ENCODE results near the gene C4A. TPM values are rescaled to one million over a fixed set of nuclear protein-coding genes. Genes with fewer than 3 reads are reported as not detected.

C4A gene
- total RNA-seq, 1 donor from 2014 or later = 14.1 TPM

GRCh38 chr6:31952890-31953289 lies 29.0 kb upstream of the C4A start:
- H3K9me3 Mint-ChIP-seq (ENCODE audit: low read depth) = no peaks in the 10 kb centered on the region
- no peak for DNase-seq (ENCODE audit: low spot score, unreplicated experiment)
- peaks cover 15% of the 10 kb centered on the region for H3K36me3 Mint-ChIP-seq (ENCODE audit: insufficient read depth)
- peaks cover 8% of the 10 kb centered on the region for H3K4me1 Mint-ChIP-seq (ENCODE audit: low read depth)
- no peak overlapping the region for H3K4me3 Mint-ChIP-seq (ENCODE audit: low read depth)
- H3K27ac Mint-ChIP-seq = peak overlapping the region; percentile 71
- H3K27me3 Mint-ChIP-seq = no peaks in the 10 kb centered on the region
- TF ChIP-seq, protein P1, sequence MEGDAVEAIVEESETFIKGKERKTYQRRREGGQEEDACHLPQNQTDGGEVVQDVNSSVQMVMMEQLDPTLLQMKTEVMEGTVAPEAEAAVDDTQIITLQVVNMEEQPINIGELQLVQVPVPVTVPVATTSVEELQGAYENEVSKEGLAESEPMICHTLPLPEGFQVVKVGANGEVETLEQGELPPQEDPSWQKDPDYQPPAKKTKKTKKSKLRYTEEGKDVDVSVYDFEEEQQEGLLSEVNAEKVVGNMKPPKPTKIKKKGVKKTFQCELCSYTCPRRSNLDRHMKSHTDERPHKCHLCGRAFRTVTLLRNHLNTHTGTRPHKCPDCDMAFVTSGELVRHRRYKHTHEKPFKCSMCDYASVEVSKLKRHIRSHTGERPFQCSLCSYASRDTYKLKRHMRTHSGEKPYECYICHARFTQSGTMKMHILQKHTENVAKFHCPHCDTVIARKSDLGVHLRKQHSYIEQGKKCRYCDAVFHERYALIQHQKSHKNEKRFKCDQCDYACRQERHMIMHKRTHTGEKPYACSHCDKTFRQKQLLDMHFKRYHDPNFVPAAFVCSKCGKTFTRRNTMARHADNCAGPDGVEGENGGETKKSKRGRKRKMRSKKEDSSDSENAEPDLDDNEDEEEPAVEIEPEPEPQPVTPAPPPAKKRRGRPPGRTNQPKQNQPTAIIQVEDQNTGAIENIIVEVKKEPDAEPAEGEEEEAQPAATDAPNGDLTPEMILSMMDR (IDR thresholded peaks at IDR 0.05; ENCODE audit: unreplicated experiment) = no peak

DNA sequence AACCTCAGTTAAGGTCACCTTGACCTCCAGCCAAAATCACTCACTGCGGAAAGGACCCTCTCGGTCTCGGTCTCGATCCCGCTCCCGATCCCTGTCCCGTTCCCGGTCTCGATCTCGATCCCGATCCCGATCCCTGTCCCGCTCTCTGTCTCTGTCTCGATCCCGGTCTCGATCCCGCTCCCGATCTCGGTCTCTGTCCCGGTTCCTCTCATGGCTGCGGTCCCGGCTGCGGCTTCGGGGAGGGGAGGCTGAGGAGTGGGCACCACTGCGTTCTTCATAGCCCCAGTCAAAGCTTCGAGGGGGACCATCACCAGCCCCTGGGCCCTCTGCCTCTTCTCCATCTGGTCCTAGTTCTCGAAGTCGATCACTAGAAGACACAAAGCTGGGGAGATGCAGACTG lies 27.3 kb upstream of the C4A start:
- Mint-ChIP-seq H3K4me3 (ENCODE audit: low read depth) (no peak overlapping the region), H3K9me3 (ENCODE audit: low read depth) (no peaks in the 10 kb centered on the region), H3K27ac (no peak overlapping the region), H3K4me1 (ENCODE audit: low read depth) (peaks cover 16% of the 10 kb centered on the region), H3K36me3 (ENCODE audit: insufficient read depth) (peaks cover 15% of the 10 kb centered on the region), H3K27me3 (no peaks in the 10 kb centered on the region)
- DNase-seq (ENCODE audit: low spot score, unreplicated experiment) = no peak
- TF ChIP-seq, protein P1 (IDR thresholded peaks at IDR 0.05; ENCODE audit: unreplicated experiment) = no peak

GRCh38 chr6:31956796-31957195 lies 25.1 kb upstream of the C4A start:
- Mint-ChIP-seq H3K27ac (no peak overlapping the region), H3K4me1 (ENCODE audit: low read depth) (peaks cover 19% of the 10 kb centered on the region), H3K36me3 (ENCODE audit: insufficient read depth) (peaks cover 18% of the 10 kb centered on the region), H3K27me3 (no peaks in the 10 kb centered on the region), H3K9me3 (ENCODE audit: low read depth) (no peaks in the 10 kb centered on the region), H3K4me3 (ENCODE audit: low read depth) (peak overlapping the region; percentile 98)
- no peak for DNase-seq (ENCODE audit: low spot score, unreplicated experiment)
- TF ChIP-seq, protein P1 (IDR thresholded peaks at IDR 0.05; ENCODE audit: unreplicated experiment) = no peak

- Mint-ChIP-seq H3K9me3 (ENCODE audit: low read depth) (no peaks in the 10 kb centered on the region), H3K27me3 (no peaks in the 10 kb centered on the region), H3K4me1 (ENCODE audit: low read depth) (peaks cover 19% of the 10 kb centered on the region), H3K36me3 (ENCODE audit: insufficient read depth) (peaks cover 17% of the 10 kb centered on the region), H3K4me3 (ENCODE audit: low read depth) (peak overlapping the region; percentile 98), H3K27ac (peak overlapping the region; percentile 95)
- no peak for DNase-seq (ENCODE audit: low spot score, unreplicated experiment)
- TF ChIP-seq, protein P1 (IDR thresholded peaks at IDR 0.05; ENCODE audit: unreplicated experiment) = no peak
Observed at GRCh38 chr6:31958412-31958740, 23.5 kb upstream of the C4A start.

GRCh38 chr6:31958741-31959739 lies 22.8 kb upstream of the C4A start, which contains the start of the genes NELFE and SKIC2:
NELFE (minus strand) TSS chr6:31958971; CDS start chr6:31958446, 525 bp downstream.
SKIC2 (plus strand) TSS chr6:31959175; CDS start chr6:31959193, 18 bp downstream.
- Mint-ChIP-seq H3K4me3 (ENCODE audit: low read depth) (peak within 1 kb of the TSS; percentile 98), H3K27ac (peak within 1 kb of the TSS; percentile 98), H3K4me1 (ENCODE audit: low read depth) (peaks cover 19% of the 10 kb centered on the region), H3K27me3 (no peaks in the 10 kb centered on the region), H3K36me3 (ENCODE audit: insufficient read depth) (peaks cover 20% of the 10 kb centered on the region), H3K9me3 (ENCODE audit: low read depth) (no peaks in the 10 kb centered on the region)
- peak; percentile 95 for DNase-seq (ENCODE audit: low spot score, unreplicated experiment)
- TF ChIP-seq, protein P1 (IDR thresholded peaks at IDR 0.05; ENCODE audit: unreplicated experiment) = no peak

Measured in progenitor cell of endocrine pancreas (in vitro differentiated cells).